ENCODE results near the gene DOHH. TPM values are rescaled to one million over a fixed set of nuclear protein-coding genes. Genes with fewer than 3 reads are reported as not detected.

The DOHH gene
- total RNA-seq, 2 donors from 2014 or later: 14.1 to 18.4 TPM

DNA sequence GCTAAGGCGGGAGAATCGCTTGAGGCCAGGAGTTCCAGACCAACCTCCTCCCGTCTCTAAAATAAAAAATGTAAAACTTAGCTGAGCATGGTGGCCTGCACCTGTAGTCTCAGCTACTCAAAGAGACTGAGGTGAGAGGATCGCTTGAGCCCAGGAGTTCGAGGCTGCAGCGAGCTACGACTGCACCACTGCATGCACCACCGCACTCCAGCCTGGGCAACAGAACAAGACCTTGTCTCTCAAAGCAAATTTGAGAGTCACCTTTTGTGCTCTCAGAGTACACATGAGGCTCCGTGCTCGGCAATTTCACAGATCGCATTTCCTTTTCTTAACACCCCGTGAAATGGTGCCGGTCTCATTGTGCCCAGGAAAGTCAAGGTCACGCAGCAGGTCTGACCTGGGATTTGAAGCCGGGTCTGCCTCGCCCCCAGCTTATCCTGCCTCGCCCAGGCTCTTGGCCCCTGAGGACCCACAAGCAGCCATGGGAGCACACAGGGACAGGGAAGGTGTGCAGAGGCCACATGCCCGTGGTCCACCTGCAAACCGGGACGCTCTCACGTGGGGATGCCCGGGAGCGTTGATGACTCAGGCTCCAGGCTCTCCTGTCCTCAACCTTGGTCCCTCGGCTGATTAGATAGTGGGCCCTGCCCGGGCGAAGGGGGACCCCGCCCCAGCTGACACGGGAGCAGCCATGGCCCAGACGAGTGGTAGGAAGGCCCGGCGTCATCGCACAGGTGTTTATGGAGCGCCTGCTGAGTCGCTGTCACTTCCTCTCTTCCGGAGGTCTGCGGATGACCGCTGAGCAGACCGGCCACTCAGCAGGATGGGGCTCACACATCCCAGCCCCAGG, 19.0 kb downstream of the DOHH start:
- Histone ChIP-seq H3K4me1 (no peaks in the 10 kb centered on the region), H3K27ac (no peak overlapping the region), H3K36me3 (no peaks in the 10 kb centered on the region), H3K9me3 (no peaks in the 10 kb centered on the region), H3K27me3 (peaks cover 0 to 10% of the 10 kb centered on the region in 2 donors), H3K4me3 (no peak overlapping the region)
- TF ChIP-seq, protein P1, sequence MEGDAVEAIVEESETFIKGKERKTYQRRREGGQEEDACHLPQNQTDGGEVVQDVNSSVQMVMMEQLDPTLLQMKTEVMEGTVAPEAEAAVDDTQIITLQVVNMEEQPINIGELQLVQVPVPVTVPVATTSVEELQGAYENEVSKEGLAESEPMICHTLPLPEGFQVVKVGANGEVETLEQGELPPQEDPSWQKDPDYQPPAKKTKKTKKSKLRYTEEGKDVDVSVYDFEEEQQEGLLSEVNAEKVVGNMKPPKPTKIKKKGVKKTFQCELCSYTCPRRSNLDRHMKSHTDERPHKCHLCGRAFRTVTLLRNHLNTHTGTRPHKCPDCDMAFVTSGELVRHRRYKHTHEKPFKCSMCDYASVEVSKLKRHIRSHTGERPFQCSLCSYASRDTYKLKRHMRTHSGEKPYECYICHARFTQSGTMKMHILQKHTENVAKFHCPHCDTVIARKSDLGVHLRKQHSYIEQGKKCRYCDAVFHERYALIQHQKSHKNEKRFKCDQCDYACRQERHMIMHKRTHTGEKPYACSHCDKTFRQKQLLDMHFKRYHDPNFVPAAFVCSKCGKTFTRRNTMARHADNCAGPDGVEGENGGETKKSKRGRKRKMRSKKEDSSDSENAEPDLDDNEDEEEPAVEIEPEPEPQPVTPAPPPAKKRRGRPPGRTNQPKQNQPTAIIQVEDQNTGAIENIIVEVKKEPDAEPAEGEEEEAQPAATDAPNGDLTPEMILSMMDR (IDR thresholded peaks at IDR 0.05): no peak
- no peak for DNase-seq (ENCODE audit: low spot score)

DNA sequence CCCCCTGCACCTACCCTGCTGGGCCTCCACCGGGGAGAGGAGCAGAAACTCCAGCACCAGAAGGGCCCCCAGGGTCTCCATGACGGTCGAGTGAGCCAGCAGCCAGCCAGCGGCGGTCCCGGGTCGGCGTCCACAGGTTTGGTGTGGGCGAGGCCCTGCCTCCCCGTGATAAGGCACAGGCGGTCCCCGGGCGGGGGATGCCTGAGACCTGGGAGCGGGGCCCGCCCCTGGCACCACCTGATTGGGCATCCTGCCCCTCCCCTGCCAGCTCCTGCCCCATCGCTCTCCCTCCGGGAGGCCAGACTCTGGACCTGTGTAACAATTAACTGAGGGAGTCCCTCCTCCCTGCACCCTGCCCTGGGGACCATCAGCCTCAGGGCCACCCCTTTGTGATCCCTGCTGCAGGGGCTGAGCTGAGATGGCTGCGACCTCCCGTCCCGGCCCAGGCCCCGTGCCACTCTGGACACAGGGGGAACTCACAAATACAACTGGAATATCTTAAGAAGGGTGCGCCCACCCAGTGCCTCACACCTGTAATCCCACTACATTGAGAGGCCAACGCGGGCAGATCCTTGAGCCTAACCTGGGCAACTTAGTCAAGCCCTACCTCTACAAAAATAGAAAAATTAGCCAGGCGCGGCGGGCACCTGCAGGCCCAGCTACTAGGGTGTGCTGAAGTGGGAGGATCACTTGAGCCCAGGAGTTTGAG, 19.9 kb downstream of the DOHH start, which contains the start of gene SMIM24:
SMIM24 (minus strand) TSS at position 143 of the 709 bp plus-strand sequence; CDS start at position 81, 62 bp downstream.
- no peak within 1 kb of the TSS for H3K4me3 ChIP-seq
- DNase-seq (ENCODE audit: low spot score): no peak
- H3K27me3 ChIP-seq: peaks cover 0 to 10% of the 10 kb centered on the region in 2 donors
- H3K27ac ChIP-seq: no peak within 1 kb of the TSS
- H3K4me1 ChIP-seq: no peaks in the 10 kb centered on the region
- TF ChIP-seq, protein P1 (IDR thresholded peaks at IDR 0.05): no peak
- no peaks in the 10 kb centered on the region for H3K9me3 ChIP-seq
- H3K36me3 ChIP-seq: no peaks in the 10 kb centered on the region

DNA sequence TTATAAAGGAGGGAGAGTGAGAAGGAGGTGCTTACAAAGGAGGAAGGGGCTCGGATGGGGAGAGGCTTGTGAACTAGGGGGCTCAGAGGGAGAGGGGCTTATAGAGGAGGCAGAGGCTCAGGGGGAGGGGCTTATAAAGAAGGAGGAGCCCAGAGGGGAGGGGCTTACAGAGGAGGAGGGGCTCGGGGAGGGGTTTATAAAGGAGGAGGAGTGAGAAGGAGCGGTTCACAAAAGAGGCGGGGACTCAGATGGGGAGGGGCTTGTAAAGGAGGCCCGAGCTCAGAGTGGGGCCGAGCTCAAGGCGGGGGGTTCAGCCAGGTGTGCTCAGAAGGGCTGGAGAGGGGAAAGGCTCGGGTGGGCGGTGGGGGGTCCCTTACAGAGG, 20.6 kb downstream of the DOHH start:
- Histone ChIP-seq H3K4me1 (no peaks in the 10 kb centered on the region), H3K27ac (no peak overlapping the region), H3K27me3 (peaks cover 0 to 10% of the 10 kb centered on the region in 2 donors), H3K4me3 (no peak overlapping the region), H3K36me3 (no peaks in the 10 kb centered on the region), H3K9me3 (no peaks in the 10 kb centered on the region)
- no peak for DNase-seq (ENCODE audit: low spot score)
- TF ChIP-seq, protein P1 (IDR thresholded peaks at IDR 0.05): no peak

DNA sequence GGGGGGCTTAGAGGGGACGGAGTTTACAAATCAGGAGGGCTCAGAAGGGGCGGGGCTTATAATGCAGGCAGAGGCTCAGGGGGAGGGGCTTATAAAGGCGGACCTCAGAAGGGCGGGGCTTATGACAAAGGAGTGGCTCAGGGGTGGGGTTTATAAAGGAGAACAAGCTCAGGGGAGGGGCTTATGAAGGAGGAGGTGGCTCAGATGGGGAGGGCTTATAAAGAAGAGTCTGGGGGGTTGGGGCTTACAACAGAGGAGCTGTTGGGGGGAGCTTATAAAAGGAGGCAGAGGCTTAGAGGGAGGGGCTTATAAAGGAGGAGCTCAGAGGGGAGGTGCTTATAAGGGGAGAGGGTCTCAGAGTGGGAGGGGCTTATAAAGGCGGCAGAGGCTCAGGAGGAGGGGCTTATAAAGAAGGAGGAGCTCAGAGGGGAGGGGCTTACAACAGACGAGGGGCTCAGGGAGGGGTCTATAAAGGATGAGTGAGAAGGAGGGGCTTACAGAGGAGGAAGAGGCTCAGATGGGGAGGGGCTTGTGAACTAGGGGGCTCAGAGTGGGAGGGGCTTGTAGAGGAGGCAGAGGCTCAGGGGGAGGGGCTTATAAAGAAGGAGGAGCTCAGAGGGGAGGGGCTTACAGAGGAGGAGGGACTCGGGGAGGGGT, 21.2 kb downstream of the DOHH start:
- no peaks in the 10 kb centered on the region for H3K36me3 ChIP-seq
- no peak for DNase-seq (ENCODE audit: low spot score)
- no peaks in the 10 kb centered on the region for H3K4me1 ChIP-seq
- H3K4me3 ChIP-seq: no peak overlapping the region
- H3K9me3 ChIP-seq: no peaks in the 10 kb centered on the region
- peaks cover 0 to 10% of the 10 kb centered on the region in 2 donors for H3K27me3 ChIP-seq
- H3K27ac ChIP-seq: no peak overlapping the region
- TF ChIP-seq, protein P1 (IDR thresholded peaks at IDR 0.05): no peak

DNA sequence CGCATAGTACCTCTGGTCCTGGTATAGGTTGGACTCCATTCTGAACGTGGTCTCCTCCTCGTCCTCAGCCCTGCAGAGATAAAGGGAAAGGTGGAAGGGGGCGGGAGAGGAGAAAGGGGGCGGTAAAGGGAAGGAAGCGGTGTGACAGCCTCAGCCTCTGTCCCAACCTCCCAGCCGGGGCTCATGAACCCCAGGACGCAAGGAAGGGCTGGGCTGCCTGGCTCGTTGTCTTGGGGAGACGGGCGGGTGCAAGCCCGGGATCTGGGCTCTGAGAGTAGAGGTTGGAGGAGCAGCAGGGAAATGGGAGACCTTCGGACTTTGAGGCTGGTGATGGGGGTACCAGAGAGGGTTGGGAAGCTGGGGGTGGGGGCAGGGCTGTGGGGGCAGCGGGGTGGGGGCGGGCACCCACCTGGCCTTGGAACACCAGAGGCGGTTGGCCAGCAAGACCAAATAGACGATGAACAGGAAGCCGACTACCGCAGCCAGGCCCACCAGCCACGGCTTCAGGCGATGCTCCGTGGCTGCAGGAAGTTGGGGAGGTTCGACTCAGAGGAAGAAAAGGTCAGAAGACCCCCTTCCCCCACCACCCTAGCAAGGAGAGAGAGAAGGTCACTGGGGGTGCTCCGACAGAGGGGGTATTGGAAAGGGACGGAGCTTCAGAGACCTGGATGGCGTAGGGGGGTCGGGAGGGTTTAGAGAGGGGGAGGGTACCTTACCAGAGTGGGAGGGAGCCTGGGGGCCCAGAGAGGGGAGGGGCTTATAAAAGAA, 21.9 kb downstream of the DOHH start:
- Histone ChIP-seq H3K36me3 (no peaks in the 10 kb centered on the region), H3K4me1 (no peaks in the 10 kb centered on the region), H3K4me3 (no peak overlapping the region), H3K27ac (no peak overlapping the region), H3K27me3 (peaks cover 0 to 10% of the 10 kb centered on the region in 2 donors), H3K9me3 (no peaks in the 10 kb centered on the region)
- TF ChIP-seq, protein P1 (IDR thresholded peaks at IDR 0.05): no peak
- DNase-seq (ENCODE audit: low spot score): no peak

Data from right atrium auricular region (tissue), 2 donors.